HT-29 (cell line): Measurements from ENCODE around the gene SDF4. TPM values are rescaled to one million over a fixed set of nuclear protein-coding genes. Genes with fewer than 3 reads are reported as not detected.
A peak's percentile ranks its signal among the peaks of the same experiment; 100 is the strongest.

Experiments used
- DNase-seq: peaks from one replicate; pipeline ENCODE4 v3.0.0-alpha.2; 2015; ENCODE audit warnings: low spot score
- total RNA-seq: library from RNA; depleted of rRNA; stranded (reverse); fragments of >200 nt; shearing (Covaris generic); gene quantifications from 2 replicates; pipeline ENCODE4 v1.2.3, GENCODE V29; 2014

SDF4 gene
- total RNA-seq, 1 experiment from 2014 or later: 188 TPM

GRCh38 chr1:1229770-1230169, 2.0 kb downstream of the SDF4 start:
- DNase-seq: no peak

GRCh38 chr1:1228596-1229321, 3.0 kb downstream of the SDF4 start:
- DNase-seq: no peak

- DNase-seq: no peak
Observed at GRCh38 chr1:1228187-1228586, 3.6 kb downstream of the SDF4 start.

- no peak for DNase-seq
Observed at GRCh38 chr1:1227386-1227785, 4.4 kb downstream of the SDF4 start.

GRCh38 chr1:1226566-1227362, 5.0 kb downstream of the SDF4 start:
- DNase-seq: no peak

- no peak for DNase-seq
Observed at GRCh38 chr1:1225913-1226312, 5.9 kb downstream of the SDF4 start.

- no peak for DNase-seq
Observed at GRCh38 chr1:1225238-1225845, 6.5 kb downstream of the SDF4 start.

GRCh38 chr1:1223891-1224290, 7.9 kb downstream of the SDF4 start:
- no peak for DNase-seq

- no peak for DNase-seq
Observed at GRCh38 chr1:1223321-1223720, 8.5 kb downstream of the SDF4 start.

- DNase-seq: no peak
Observed at GRCh38 chr1:1222575-1223225, 9.1 kb downstream of the SDF4 start.

GRCh38 chr1:1221887-1222574, 9.8 kb downstream of the SDF4 start:
- DNase-seq: no peak

GRCh38 chr1:1220197-1220596, 11.6 kb downstream of the SDF4 start:
- no peak for DNase-seq

- DNase-seq: no peak
Observed at GRCh38 chr1:1219341-1219740, 12.5 kb downstream of the SDF4 start.

- no peak for DNase-seq
Observed at GRCh38 chr1:1218524-1219200, 13.1 kb downstream of the SDF4 start.

GRCh38 chr1:1217621-1218523, 13.9 kb downstream of the SDF4 start:
- peak; percentile 65 for DNase-seq

GRCh38 chr1:1216770-1217620, 14.8 kb downstream of the SDF4 start:
- no peak for DNase-seq

GRCh38 chr1:1215881-1216605, 15.8 kb downstream of the SDF4 start:
- DNase-seq: no peak

- DNase-seq: no peak
Observed at GRCh38 chr1:1215080-1215676, 16.6 kb downstream of the SDF4 start.
